Mammary epithelial cell (primary cell): Measurements from ENCODE around the gene CPM.

Experiments
- EZH2 ChIP-seq: IDR thresholded peaks from 2 replicates; pipeline ENCODE4 v1.6.1; 2012; ENCODE audit warnings: low read length, inconsistent platforms, borderline replicate concordance
- TF ChIP-seq, protein P1 (sequence below), 2 donors: IDR thresholded peaks in 1 of 2; conservative IDR thresholded peaks in 1 of 2; 2 replicates each; pipeline ENCODE4 v1.5.1; 2011 to 2012; ENCODE audit warnings: inconsistent platforms in 2 of 2, low read length in 2 of 2, mild to moderate bottlenecking in 2 of 2, control low read depth in 1 of 2, low read depth in 1 of 2; ENCODE audit not compliant: insufficient read depth in 1 of 2; ENCODE audit errors: extremely low read depth in 1 of 2

GRCh38 chr12:68855111-68855510 is 77.9 kb downstream of the CPM start:
- TF ChIP-seq, protein P1, sequence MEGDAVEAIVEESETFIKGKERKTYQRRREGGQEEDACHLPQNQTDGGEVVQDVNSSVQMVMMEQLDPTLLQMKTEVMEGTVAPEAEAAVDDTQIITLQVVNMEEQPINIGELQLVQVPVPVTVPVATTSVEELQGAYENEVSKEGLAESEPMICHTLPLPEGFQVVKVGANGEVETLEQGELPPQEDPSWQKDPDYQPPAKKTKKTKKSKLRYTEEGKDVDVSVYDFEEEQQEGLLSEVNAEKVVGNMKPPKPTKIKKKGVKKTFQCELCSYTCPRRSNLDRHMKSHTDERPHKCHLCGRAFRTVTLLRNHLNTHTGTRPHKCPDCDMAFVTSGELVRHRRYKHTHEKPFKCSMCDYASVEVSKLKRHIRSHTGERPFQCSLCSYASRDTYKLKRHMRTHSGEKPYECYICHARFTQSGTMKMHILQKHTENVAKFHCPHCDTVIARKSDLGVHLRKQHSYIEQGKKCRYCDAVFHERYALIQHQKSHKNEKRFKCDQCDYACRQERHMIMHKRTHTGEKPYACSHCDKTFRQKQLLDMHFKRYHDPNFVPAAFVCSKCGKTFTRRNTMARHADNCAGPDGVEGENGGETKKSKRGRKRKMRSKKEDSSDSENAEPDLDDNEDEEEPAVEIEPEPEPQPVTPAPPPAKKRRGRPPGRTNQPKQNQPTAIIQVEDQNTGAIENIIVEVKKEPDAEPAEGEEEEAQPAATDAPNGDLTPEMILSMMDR (conservative IDR thresholded peaks at IDR 0.05 in 1 of 2, IDR thresholded peaks at IDR 0.05 in 1 of 2; ENCODE audit: extremely low read depth in 1 of 2, insufficient read depth in 1 of 2, low read depth in 1 of 2, low read length in 2 of 2), result no peak
- no peak for TF ChIP-seq EZH2
